ENCODE measurements around the gene NPC2. TPM values are rescaled to one million over a fixed set of nuclear protein-coding genes. Genes with fewer than 3 reads are reported as not detected.

NPC2 gene
- total RNA-seq, 4 donors from 2014 or later: 174 to 331 (median 251) TPM

- H3K9me3 ChIP-seq: no peaks in the 10 kb centered on the region
- peaks cover 0 to 18% (median 0%) of the 10 kb centered on the region in 3 donors for H3K4me1 ChIP-seq
- WGBS, 2 donors: 70 to 83% methylated on average over 2 to 4 of the region's 10 CpGs
- no peak for TF ChIP-seq POLR2A (IDR thresholded peaks at IDR 0.05)
- TF ChIP-seq, protein P1, sequence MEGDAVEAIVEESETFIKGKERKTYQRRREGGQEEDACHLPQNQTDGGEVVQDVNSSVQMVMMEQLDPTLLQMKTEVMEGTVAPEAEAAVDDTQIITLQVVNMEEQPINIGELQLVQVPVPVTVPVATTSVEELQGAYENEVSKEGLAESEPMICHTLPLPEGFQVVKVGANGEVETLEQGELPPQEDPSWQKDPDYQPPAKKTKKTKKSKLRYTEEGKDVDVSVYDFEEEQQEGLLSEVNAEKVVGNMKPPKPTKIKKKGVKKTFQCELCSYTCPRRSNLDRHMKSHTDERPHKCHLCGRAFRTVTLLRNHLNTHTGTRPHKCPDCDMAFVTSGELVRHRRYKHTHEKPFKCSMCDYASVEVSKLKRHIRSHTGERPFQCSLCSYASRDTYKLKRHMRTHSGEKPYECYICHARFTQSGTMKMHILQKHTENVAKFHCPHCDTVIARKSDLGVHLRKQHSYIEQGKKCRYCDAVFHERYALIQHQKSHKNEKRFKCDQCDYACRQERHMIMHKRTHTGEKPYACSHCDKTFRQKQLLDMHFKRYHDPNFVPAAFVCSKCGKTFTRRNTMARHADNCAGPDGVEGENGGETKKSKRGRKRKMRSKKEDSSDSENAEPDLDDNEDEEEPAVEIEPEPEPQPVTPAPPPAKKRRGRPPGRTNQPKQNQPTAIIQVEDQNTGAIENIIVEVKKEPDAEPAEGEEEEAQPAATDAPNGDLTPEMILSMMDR (IDR thresholded peaks at IDR 0.05): no peak
- H3K27ac ChIP-seq: no peak overlapping the region
- H3K36me3 ChIP-seq: peaks cover 0 to 35% (median 0%) of the 10 kb centered on the region in 3 donors
- intact Hi-C loops (cut with DNase I): no loop called here
- H3K27me3 ChIP-seq: no peaks in the 10 kb centered on the region
- H3K4me3 ChIP-seq: no peak overlapping the region
- no peak for DNase-seq
These were observed 28.7 kb upstream of the NPC2 start for GRCh38 chr14:74521756-74522155.

DNA sequence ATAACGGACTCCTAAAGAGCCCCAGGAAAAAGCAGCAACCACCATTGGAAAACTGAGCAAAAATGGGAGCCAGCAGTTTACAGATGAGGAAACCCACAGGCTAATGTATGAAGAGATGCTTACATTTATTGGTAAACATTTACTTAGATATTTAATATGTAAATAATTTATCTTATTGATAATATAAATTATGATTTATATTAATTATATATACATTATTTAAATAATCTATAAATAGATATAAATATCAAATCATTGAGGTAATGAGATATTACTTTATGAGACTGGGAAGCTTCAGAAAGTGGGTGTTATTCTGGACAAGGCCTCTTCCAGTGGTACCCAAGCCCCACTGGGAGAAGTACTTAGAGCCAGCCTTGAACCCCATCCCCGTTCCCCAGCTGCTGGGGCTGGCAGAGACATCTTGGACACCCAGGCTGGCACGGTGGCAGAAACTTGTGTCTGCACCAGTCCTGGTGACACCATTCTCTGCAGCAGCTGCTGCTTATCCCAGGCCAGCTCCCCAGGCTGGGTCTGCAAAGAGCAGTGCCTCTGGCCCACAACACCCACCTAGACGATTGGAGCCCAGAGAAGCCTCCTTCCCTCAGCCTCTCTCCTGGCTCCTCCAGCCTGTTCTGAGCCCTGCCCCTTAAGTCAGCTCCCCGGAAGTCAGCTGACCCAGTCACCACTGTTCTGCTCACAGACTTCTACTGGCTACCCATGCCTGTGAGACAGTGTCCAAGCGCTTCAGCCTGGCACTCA is 26.4 kb upstream of the NPC2 start:
- Histone ChIP-seq H3K36me3 (peaks cover 0 to 51% (median 0%) of the 10 kb centered on the region in 3 donors), H3K27ac (no peak overlapping the region), H3K9me3 (no peaks in the 10 kb centered on the region), H3K4me3 (no peak overlapping the region), H3K4me1 (peaks cover 0 to 18% (median 0%) of the 10 kb centered on the region in 3 donors), H3K27me3 (no peaks in the 10 kb centered on the region)
- WGBS, 2 donors: 78 to 84% methylated on average over 5 of the region's 6 CpGs
- no peak for DNase-seq
- intact Hi-C loops (cut with DNase I): no loop called here
- TF ChIP-seq, protein P1 (IDR thresholded peaks at IDR 0.05): no peak
- no peak for TF ChIP-seq POLR2A (IDR thresholded peaks at IDR 0.05)

DNA sequence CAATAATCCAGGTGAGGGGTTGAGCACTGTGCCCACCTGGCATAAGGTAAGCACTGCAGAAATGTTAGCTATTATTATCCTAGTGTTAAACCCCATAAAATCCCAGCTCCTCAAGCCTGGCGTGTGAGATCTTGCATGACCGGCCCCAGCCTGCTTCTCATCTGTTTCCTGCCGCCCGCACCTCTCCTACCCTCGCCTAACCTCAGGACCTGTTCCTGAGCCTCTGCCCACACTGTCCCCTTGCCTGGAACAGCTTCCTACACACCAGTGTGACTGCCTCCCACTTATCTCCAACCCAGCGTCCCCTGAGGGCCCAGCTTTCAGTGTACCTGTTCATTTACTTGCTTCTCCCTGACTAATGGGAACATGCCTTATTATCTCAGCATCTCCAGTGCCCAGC is 25.1 kb upstream of the NPC2 start:
- H3K9me3 ChIP-seq: no peaks in the 10 kb centered on the region

DNA sequence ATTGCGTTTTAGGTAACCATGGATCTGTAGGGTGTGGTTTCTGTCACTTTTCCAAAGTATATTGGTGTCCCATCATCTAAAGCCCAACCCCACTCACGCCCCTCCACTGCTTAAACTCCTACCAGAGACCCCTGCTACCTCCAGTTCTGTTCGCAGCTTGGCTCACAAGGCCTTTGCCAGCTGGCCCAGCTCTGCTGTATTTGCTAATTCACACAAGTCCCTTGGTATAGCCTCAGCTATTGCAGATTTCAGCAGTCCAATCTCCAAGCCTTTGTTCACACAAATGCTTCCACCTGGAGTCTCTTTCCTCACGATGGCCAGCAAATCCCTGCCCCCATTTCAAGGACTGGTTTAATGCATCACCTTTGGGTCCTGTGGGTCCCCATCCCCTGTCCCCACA is 24.6 kb upstream of the NPC2 start:
- intact Hi-C loops (cut with DNase I): no loop called here
- H3K27ac ChIP-seq: no peak overlapping the region

More for the DNA sequence above, 25.1 kb upstream of the NPC2 start:
- no peak for DNase-seq
- Histone ChIP-seq H3K27me3 (no peaks in the 10 kb centered on the region), H3K27ac (no peak overlapping the region), H3K36me3 (peaks cover 0 to 59% (median 0%) of the 10 kb centered on the region in 3 donors), H3K4me1 (peaks cover 0 to 18% (median 0%) of the 10 kb centered on the region in 3 donors), H3K4me3 (no peak overlapping the region)
- WGBS, 2 donors: 17 to 39% methylated on average over 6 of the region's 6 CpGs
- intact Hi-C loops (cut with DNase I): no loop called here
- no peak for TF ChIP-seq POLR2A (IDR thresholded peaks at IDR 0.05)
- TF ChIP-seq, protein P1 (IDR thresholded peaks at IDR 0.05): no peak

More for the DNA sequence above, 24.6 kb upstream of the NPC2 start:
- TF ChIP-seq POLR2A (IDR thresholded peaks at IDR 0.05): no peak
- TF ChIP-seq, protein P1 (IDR thresholded peaks at IDR 0.05): no peak
- no peak overlapping the region for H3K4me3 ChIP-seq
- peaks cover 0 to 60% (median 0%) of the 10 kb centered on the region in 3 donors for H3K36me3 ChIP-seq
- no peaks in the 10 kb centered on the region for H3K9me3 ChIP-seq
- no peaks in the 10 kb centered on the region for H3K27me3 ChIP-seq
- DNase-seq: no peak
- peaks cover 0 to 18% (median 0%) of the 10 kb centered on the region in 3 donors for H3K4me1 ChIP-seq
- 60 to 71% methylated on average over 4 of the region's 4 CpGs for WGBS, 2 donors
